ENCODE measurements around the gene CNTN6. TPM values are rescaled to one million over a fixed set of nuclear protein-coding genes. Genes with fewer than 3 reads are reported as not detected.
"Not testable (repeated sequence)": the region's sequence is repeated elsewhere in the genome, so short reads cannot be mapped to it uniquely, and the experiment has no call there.

Gene CNTN6
- total RNA-seq, 2 experiments from 2014 or later = not detected

DNA sequence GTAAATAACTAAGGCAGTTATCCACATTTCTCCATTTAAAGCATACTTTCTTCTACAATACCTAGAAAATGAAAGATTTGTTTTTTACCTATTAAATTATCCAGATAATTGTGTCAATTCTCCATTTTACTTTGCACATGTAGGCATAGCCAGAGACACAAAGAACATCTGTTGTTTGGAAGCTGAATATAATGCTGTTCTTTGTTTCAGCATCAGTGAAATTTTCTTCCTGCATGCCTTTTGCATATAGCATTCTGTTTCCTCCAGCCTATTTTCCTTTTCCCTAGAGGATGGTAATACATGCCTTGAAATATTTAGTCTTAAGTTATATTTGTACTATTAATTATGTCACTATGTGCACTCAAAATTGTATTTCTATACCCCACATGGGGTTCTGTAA lies 233.7 kb downstream of the CNTN6 start:
- CTCF ChIA-PET = no interaction called here
- peaks cover 12% of the 10 kb centered on the region for H3K9me3 Mint-ChIP-seq
- intact Hi-C loops (cut with micrococcal nuclease) = no loop called here

DNA sequence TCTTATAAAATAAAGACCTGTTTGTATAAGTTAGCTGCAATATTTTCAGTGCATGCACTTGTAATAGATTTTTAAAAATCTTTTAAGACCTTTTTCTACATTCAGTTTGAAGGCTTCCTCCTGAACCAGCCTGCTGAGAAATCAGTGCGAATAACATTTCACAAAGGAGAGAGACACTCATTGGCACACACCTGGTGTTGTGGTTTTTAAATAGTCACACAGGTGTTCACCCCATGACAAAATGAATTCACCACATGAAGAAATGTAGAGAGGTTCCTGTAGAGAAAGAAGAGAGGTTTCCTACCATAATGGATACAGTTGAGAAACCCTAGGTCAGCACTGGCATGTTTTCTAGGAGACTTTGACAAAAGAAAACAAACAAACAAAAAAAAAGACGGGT lies 237.3 kb downstream of the CNTN6 start:
- peaks cover 15% of the 10 kb centered on the region for H3K9me3 Mint-ChIP-seq
- no peaks in the 10 kb centered on the region for H3K4me1 Mint-ChIP-seq (ENCODE audit: low read depth)
- H3K4me3 Mint-ChIP-seq = no peak overlapping the region
- no peaks in the 10 kb centered on the region for H3K27me3 Mint-ChIP-seq (ENCODE audit: low read depth)
- no peaks in the 10 kb centered on the region for H3K36me3 Mint-ChIP-seq (ENCODE audit: low read depth)
- intact Hi-C loops (cut with micrococcal nuclease) = no loop called here
- H3K27ac Mint-ChIP-seq = no peak overlapping the region
- CTCF ChIA-PET = no interaction called here
- no peak for DNase-seq

More for the DNA sequence above, 233.7 kb downstream of the CNTN6 start:
- Mint-ChIP-seq H3K27ac (no peak overlapping the region), H3K4me1 (ENCODE audit: low read depth) (no peaks in the 10 kb centered on the region), H3K36me3 (ENCODE audit: low read depth) (no peaks in the 10 kb centered on the region), H3K4me3 (no peak overlapping the region), H3K27me3 (ENCODE audit: low read depth) (no peaks in the 10 kb centered on the region)
- no peak for DNase-seq

DNA sequence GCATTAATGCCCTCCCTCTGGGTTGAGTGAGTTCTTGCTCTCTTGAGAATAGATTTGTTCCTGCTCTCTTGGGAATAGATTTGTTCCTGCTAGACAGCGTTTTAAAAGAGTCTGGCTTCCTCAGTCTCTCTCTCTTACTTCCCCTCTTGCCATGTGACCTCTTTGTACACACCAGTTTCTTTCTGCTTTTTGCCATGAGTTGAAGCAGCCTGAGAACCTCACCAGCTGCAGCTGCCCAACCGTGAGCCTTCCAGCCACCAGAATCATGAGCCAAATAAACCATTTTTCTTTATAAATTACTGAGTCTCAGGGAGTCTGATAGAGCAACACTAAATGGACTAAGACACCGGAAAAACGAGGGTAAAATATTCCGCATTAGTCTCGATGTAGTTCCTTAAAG lies 253.6 kb downstream of the CNTN6 start:
- Mint-ChIP-seq H3K36me3 (ENCODE audit: low read depth) (no peaks in the 10 kb centered on the region), H3K27ac (no peak overlapping the region), H3K4me1 (ENCODE audit: low read depth) (no peaks in the 10 kb centered on the region), H3K9me3 (no peaks in the 10 kb centered on the region), H3K4me3 (no peak overlapping the region), H3K27me3 (ENCODE audit: low read depth) (no peaks in the 10 kb centered on the region)
- no peak for DNase-seq
- CTCF ChIA-PET = no interaction called here
- intact Hi-C loops (cut with micrococcal nuclease) = no loop called here

DNA sequence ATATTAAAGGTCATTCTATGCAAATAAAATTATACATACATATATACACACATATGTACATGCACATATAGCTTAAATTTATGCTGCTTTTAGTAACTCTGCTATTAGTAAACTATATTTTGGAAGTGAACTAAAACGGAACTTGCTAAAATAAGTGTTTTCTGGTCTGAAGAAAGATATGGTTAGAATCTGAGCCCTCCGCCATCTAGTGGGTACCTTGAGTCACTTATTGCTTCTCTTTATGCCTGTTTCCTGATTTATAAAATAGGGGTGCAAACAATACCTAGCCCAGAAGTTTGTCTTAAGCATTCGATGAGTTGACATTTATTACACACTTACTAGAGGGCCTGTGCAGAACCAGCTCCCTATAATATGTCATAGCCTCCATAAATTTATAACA lies 255.7 kb downstream of the CNTN6 start:
- CTCF ChIA-PET = no interaction called here
- no peaks in the 10 kb centered on the region for H3K36me3 Mint-ChIP-seq (ENCODE audit: low read depth)
- no peak for DNase-seq
- H3K27ac Mint-ChIP-seq = no peak overlapping the region
- H3K4me3 Mint-ChIP-seq = no peak overlapping the region
- intact Hi-C loops (cut with micrococcal nuclease) = no loop called here
- H3K9me3 Mint-ChIP-seq = no peaks in the 10 kb centered on the region
- no peaks in the 10 kb centered on the region for H3K4me1 Mint-ChIP-seq (ENCODE audit: low read depth)
- H3K27me3 Mint-ChIP-seq (ENCODE audit: low read depth) = no peaks in the 10 kb centered on the region

DNA sequence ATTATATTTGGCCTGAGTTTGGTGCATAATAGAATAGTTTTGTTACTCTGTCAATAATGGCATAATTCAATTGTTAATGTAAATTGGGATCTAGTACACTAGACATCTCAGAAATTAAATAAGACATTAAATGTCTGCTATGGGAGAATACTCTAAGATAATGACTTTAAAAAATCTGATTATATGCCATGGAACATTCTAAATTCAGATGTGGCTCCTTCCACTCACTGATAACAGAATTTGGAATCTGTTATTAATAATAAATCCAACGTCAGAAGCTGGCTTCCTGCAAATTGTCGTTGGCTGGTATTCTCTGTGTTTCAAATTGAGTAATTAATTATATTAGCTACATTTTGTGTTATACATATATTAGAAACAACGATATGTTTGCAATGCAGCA lies 258.1 kb downstream of the CNTN6 start:
- Mint-ChIP-seq H3K36me3 (ENCODE audit: low read depth) (no peaks in the 10 kb centered on the region), H3K4me3 (no peak overlapping the region), H3K27ac (no peak overlapping the region), H3K27me3 (ENCODE audit: low read depth) (no peaks in the 10 kb centered on the region), H3K4me1 (ENCODE audit: low read depth) (no peaks in the 10 kb centered on the region), H3K9me3 (no peaks in the 10 kb centered on the region)
- CTCF ChIA-PET = no interaction called here
- no peak for DNase-seq
- intact Hi-C loops (cut with micrococcal nuclease) = no loop called here

DNA sequence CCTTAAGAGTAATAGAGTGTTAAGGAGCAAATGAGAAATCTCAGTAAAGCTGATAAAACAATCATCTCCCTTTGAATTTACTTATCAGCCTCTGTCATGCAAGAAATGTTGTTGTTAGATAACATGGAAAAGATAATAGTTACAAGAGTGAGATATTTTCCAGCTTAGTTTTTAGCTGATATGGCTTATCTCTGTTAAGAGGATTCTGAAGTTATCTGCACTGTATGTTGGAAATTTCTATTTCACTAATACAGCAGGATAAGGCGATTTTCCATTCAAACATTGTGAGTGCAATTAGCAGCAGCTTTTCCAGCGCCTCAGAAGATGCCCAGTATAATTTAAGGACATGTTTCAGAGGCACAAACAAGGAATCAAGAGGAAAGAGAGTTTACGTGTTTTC lies 262.9 kb downstream of the CNTN6 start:
- no peaks in the 10 kb centered on the region for H3K27me3 Mint-ChIP-seq (ENCODE audit: low read depth)
- H3K9me3 Mint-ChIP-seq = peaks cover 3% of the 10 kb centered on the region
- no peak overlapping the region for H3K27ac Mint-ChIP-seq
- no peaks in the 10 kb centered on the region for H3K36me3 Mint-ChIP-seq (ENCODE audit: low read depth)
- intact Hi-C loops (cut with micrococcal nuclease) = no loop called here
- no peaks in the 10 kb centered on the region for H3K4me1 Mint-ChIP-seq (ENCODE audit: low read depth)
- CTCF ChIA-PET = no interaction called here
- no peak for DNase-seq
- H3K4me3 Mint-ChIP-seq = no peak overlapping the region

DNA sequence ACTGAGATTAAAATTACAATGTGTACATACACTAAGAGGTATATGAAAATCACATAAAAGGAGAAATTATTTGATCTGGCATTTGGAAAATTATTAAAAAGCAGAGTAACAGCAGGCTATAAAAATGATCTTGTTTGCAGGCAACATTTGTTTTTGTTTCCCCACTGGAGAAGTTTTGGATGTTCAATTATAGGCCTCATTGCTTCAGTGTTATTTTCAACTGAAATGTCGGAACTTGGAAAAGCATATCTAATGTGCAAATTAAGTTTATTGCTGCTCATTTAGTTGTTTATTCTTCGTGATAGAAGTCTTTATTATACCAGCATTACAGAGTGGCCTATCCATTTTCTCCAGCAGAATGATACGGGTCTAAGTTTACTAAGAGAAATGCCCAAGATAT lies 263.3 kb downstream of the CNTN6 start:
- no peaks in the 10 kb centered on the region for H3K4me1 Mint-ChIP-seq (ENCODE audit: low read depth)
- no peak overlapping the region for H3K4me3 Mint-ChIP-seq
- DNase-seq = no peak
- H3K27ac Mint-ChIP-seq = no peak overlapping the region
- intact Hi-C loops (cut with micrococcal nuclease) = no loop called here
- CTCF ChIA-PET = no interaction called here
- H3K9me3 Mint-ChIP-seq = peaks cover 3% of the 10 kb centered on the region
- H3K27me3 Mint-ChIP-seq (ENCODE audit: low read depth) = no peaks in the 10 kb centered on the region
- H3K36me3 Mint-ChIP-seq (ENCODE audit: low read depth) = no peaks in the 10 kb centered on the region

DNA sequence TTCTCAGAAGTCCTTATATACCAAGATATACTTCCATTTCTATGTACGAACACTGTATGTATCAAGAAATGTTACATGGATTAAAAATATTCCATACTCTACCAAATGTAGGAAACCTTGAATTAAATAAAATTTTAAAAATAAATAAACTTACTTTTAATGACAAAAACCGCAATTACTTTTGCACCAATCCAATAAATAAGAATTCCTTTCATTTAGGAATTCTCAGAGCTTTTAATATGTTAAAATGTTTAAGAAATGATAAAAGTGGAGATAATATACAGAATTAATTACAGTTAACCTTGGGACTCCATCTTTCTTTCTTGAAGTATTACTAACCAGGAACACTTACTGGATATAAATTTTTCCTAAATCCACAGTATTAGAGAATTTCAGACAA lies 272.7 kb downstream of the CNTN6 start:
- H3K36me3 Mint-ChIP-seq (ENCODE audit: low read depth) = no peaks in the 10 kb centered on the region
- intact Hi-C loops (cut with micrococcal nuclease) = no loop called here
- no peak overlapping the region for H3K27ac Mint-ChIP-seq
- no peaks in the 10 kb centered on the region for H3K4me1 Mint-ChIP-seq (ENCODE audit: low read depth)
- peaks cover 3% of the 10 kb centered on the region for H3K9me3 Mint-ChIP-seq
- no peaks in the 10 kb centered on the region for H3K27me3 Mint-ChIP-seq (ENCODE audit: low read depth)
- CTCF ChIA-PET = no interaction called here
- no peak overlapping the region for H3K4me3 Mint-ChIP-seq
- no peak for DNase-seq

DNA sequence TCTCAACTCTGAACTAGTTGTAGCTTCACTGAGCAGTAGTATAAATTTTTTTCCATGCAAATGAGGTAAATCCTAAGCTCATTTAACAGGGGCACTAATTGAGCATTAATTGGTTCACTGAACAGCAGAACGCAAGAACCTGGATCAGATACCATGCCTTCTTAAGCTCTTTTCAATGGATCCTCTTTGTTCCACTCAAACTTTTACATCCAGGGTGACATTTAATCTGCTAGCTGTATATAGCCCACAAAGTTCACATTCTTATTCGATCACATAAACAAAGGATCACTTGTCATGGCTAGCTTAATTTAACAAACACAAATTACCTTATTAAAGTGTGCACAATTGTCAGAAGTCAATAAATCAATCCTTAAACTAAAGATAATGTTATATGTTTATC lies 281.6 kb downstream of the CNTN6 start:
- DNase-seq = no peak
- intact Hi-C loops (cut with micrococcal nuclease) = no loop called here
- Mint-ChIP-seq H3K36me3 (ENCODE audit: low read depth) (no peaks in the 10 kb centered on the region), H3K9me3 (peaks cover 6% of the 10 kb centered on the region), H3K4me3 (no peak overlapping the region), H3K27me3 (ENCODE audit: low read depth) (no peaks in the 10 kb centered on the region), H3K4me1 (ENCODE audit: low read depth) (no peaks in the 10 kb centered on the region), H3K27ac (no peak overlapping the region)
- CTCF ChIA-PET = no interaction called here

DNA sequence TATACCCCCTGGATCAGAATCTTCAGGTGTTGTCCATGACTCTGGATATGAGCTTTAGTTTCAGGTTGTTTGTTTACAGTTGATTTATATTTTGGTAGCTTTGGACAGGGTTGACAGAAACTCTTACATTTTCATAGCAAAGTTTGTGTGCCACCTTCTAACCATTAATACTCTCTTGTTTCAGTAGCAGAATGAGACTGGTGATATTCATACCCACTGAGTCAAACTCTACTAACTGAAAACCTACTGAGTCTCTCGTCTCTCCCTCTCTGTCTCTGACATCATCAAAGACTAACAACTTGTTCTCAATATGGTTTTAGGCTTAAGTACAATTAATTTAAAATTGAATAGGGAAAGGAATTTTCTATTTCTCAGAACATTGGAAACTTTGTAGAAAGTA lies 282.3 kb downstream of the CNTN6 start:
- no peaks in the 10 kb centered on the region for H3K36me3 Mint-ChIP-seq (ENCODE audit: low read depth)
- no peak overlapping the region for H3K27ac Mint-ChIP-seq
- H3K4me3 Mint-ChIP-seq = no peak overlapping the region
- intact Hi-C loops (cut with micrococcal nuclease) = no loop called here
- no peaks in the 10 kb centered on the region for H3K27me3 Mint-ChIP-seq (ENCODE audit: low read depth)
- CTCF ChIA-PET = no interaction called here
- no peaks in the 10 kb centered on the region for H3K4me1 Mint-ChIP-seq (ENCODE audit: low read depth)
- peaks cover 6% of the 10 kb centered on the region for H3K9me3 Mint-ChIP-seq
- no peak for DNase-seq

DNA sequence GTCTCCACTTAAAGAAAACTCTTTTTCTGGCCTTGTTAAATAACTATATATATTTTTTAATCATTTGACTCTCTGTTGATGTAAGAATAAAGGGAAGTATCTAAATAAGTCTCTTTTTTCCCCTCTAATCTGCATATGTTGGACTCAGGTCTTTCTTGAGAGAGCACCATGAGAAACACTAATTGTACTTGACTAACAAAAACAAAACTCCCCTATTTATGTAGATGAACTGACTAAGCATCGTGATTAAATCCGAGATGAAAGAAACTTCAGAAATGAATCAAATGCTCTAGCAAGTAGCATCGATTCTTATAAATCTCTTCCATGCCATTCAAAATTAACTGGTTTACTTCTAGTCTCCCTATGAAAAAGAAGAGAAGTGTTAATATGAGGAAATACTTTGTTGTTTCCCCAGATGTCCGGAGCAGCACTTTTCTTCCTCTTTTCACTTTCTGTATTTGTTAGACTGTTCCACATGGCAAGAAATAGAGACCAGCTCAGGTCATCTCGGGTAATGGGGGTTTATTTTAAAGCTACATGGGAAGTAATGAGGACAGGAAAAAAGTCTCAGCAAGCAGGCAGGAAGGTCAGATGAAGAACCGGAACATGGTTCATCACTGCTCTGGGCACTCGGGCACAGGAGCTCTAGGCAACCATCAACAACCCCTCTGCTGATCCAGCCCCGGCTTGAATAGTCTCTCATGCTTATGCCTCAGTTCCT lies 288.3 kb downstream of the CNTN6 start:
- CTCF ChIA-PET = no interaction called here
- H3K36me3 Mint-ChIP-seq (ENCODE audit: low read depth) = no peaks in the 10 kb centered on the region
- H3K4me1 Mint-ChIP-seq (ENCODE audit: low read depth) = peaks cover 2% of the 10 kb centered on the region
- peaks cover 5% of the 10 kb centered on the region for H3K9me3 Mint-ChIP-seq
- intact Hi-C loops (cut with micrococcal nuclease) = no loop called here
- no peak overlapping the region for H3K4me3 Mint-ChIP-seq
- no peak for DNase-seq
- no peaks in the 10 kb centered on the region for H3K27me3 Mint-ChIP-seq (ENCODE audit: low read depth)
- H3K27ac Mint-ChIP-seq = no peak overlapping the region

DNA sequence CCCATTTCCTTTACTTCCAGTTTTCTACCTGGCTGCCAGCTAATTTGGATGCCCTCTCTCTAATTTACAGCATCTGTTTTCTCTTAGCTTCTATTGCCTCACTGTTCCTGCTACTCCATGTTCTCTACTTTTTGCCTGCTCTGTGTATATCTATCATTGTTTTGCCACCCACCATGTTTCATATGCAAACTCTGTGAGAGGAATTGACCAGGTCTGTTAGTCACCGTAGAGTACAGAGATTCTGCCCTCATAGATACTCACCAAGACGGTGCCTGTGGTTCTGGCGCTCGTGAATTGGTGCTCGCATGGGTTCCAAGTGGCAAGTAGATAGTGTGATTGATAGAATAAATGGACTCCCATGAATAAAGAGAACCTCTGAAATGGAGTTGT lies 288.8 kb downstream of the CNTN6 start:
- CTCF ChIA-PET = no interaction called here
- H3K27me3 Mint-ChIP-seq (ENCODE audit: low read depth) = no peaks in the 10 kb centered on the region
- H3K4me1 Mint-ChIP-seq (ENCODE audit: low read depth) = peaks cover 2% of the 10 kb centered on the region
- H3K4me3 Mint-ChIP-seq = no peak overlapping the region
- no peak for DNase-seq
- peaks cover 5% of the 10 kb centered on the region for H3K9me3 Mint-ChIP-seq
- no peaks in the 10 kb centered on the region for H3K36me3 Mint-ChIP-seq (ENCODE audit: low read depth)
- intact Hi-C loops (cut with micrococcal nuclease) = no loop called here
- no peak overlapping the region for H3K27ac Mint-ChIP-seq

DNA sequence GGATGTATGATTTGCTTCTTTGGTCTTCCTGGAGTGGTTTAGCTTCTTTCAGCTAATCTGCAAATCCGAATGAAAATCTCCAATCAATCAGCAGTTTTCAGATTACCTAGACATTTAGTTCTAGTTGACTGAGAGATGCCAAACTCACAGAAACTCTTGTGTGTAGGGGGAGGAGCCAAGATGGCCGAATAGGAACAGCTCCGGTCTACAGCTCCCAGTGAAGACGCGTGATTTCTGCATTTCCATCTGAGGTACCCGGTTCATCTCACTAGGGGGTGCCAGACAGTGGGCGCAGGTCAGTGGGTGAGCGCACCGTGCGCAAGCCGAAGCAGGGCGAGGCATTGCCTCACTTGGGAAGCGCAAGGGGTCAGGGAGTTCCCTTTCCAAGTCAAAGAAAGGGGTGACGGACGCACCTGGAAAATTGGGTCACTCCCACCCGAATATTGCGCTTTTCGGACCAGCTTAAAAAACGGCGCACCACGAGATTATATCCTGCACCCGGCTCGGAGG lies 294.6 kb downstream of the CNTN6 start:
- DNase-seq; CTCF ChIA-PET; H3K27me3 Mint-ChIP-seq (ENCODE audit: low read depth); H3K9me3 Mint-ChIP-seq; H3K4me3 Mint-ChIP-seq; intact Hi-C loops (cut with micrococcal nuclease); H3K27ac Mint-ChIP-seq; H3K4me1 Mint-ChIP-seq (ENCODE audit: low read depth); H3K36me3 Mint-ChIP-seq (ENCODE audit: low read depth): not testable (repeated sequence)
